ENCODE data around the gene TMEM86B. TPM values are rescaled to one million over a fixed set of nuclear protein-coding genes. Genes with fewer than 3 reads are reported as not detected.

The TMEM86B gene
- total RNA-seq, 1 experiment from 2014 or later, result 18.4 TPM

DNA sequence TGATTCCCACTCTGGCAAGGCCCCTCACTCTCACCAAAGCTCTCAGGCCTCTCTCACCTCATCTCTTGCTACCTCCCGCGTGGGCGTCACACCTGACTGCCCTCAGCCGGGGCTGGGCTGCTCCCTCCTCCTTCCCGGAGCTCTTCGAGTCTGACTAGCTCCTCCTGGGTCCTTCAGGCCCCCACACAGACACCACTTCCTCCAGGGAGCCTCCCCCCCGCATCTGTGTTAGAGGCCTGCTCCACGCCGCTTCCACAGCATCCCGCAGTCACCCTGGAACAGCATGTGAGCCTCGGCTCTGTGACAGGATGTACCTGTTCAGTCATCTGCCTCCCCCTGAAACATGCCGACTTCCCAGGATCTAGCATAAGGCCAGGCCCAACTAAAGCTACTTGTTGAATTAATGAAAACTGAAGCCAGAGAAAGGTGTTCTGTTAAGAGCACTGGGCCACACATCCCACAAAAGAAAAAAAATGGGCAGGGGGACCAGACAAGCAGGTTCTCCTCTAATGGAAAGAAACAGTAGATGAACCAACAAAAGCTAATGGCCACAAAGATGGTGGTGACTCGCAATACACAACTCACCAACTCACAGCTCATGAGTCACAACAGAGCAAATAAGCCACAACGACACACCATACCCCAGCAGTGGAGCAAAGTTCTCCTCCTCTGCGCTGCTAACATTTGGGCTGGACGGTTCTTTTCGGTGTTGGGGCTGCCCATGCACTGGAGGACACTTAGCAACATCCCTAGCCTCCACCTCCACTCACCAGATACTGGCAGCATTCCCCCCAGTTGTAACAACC is 27.3 kb upstream of the TMEM86B start:
- no peak for TF ChIP-seq EZH2 (IDR thresholded peaks at IDR 0.05; ENCODE audit: low read depth)
- TF ChIP-seq, protein P1, sequence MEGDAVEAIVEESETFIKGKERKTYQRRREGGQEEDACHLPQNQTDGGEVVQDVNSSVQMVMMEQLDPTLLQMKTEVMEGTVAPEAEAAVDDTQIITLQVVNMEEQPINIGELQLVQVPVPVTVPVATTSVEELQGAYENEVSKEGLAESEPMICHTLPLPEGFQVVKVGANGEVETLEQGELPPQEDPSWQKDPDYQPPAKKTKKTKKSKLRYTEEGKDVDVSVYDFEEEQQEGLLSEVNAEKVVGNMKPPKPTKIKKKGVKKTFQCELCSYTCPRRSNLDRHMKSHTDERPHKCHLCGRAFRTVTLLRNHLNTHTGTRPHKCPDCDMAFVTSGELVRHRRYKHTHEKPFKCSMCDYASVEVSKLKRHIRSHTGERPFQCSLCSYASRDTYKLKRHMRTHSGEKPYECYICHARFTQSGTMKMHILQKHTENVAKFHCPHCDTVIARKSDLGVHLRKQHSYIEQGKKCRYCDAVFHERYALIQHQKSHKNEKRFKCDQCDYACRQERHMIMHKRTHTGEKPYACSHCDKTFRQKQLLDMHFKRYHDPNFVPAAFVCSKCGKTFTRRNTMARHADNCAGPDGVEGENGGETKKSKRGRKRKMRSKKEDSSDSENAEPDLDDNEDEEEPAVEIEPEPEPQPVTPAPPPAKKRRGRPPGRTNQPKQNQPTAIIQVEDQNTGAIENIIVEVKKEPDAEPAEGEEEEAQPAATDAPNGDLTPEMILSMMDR (conservative IDR thresholded peaks at IDR 0.05), result no peak
- peaks cover 55% of the 10 kb centered on the region for H3K4me1 ChIP-seq (replicated peaks; ENCODE audit: insufficient read depth)
- peak overlapping the region; percentile 58 for H3K27ac ChIP-seq
- peak overlapping the region; percentile 97 for H3K4me2 ChIP-seq
- ChIA-PET CTCF (interaction anchor here (0.6 kb wide), 2 partner anchors 83 to 852 kb away, joined by 3 to 12 read pairs; no protein-coding TSS in a partner anchor), POLR2A (ENCODE audit: unreplicated experiment) (interaction anchor here (0.5 to 1.5 kb wide), 2 partner anchors 89 to 152 kb away, joined by 4 to 7 read pairs; partner anchors contain the start of gene UBE2S)
- H3K4me3 ChIP-seq, result peak overlapping the region; percentile 77
- no peaks in the 10 kb centered on the region for H3K36me3 ChIP-seq (ENCODE audit: low read depth)
- H3K9me3 ChIP-seq (ENCODE audit: insufficient read depth, low read depth), result no peaks in the 10 kb centered on the region
- DNase-seq, result peak in 1 of 2 experiments; percentile 86
- peaks cover 45% of the 10 kb centered on the region for H3F3A ChIP-seq (ENCODE audit: insufficient read depth, low read depth)
- no TSS peak for BruUV-seq (replicated peaks)
- no peaks in the 10 kb centered on the region for H3K27me3 ChIP-seq (ENCODE audit: insufficient read depth, low read depth)
- no peak overlapping the region for H2AFZ ChIP-seq
- peaks cover 78% of the 10 kb centered on the region for H3K79me2 ChIP-seq (ENCODE audit: low read depth)
- intact Hi-C loops (cut with micrococcal nuclease; ENCODE audit: unreplicated experiment), result no loop called here
- H3K9me2 ChIP-seq (ENCODE audit: insufficient read depth), result no peaks in the 10 kb centered on the region
- H4K20me1 ChIP-seq (ENCODE audit: insufficient read depth), result peaks cover 71% of the 10 kb centered on the region

DNA sequence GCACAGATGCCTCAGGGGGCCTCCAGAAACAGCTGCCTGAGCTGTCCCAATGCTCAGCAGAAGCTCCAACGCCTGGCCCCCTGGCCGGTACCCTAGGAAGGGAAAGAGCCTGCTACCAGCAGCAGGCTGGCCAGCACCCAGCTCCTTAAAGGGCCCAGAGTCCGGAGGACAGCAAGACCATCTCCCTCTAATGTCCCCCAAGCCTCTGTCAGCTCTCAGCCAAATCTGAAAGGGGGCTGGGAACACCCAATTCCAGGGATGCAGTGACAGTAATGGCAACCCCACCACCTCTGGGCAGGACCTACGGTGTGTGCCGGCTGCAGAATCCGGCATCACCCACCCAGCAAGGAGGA is 26.0 kb upstream of the TMEM86B start:
- TF ChIP-seq, protein P1 (conservative IDR thresholded peaks at IDR 0.05), result no peak
- no peak for TF ChIP-seq EZH2 (IDR thresholded peaks at IDR 0.05; ENCODE audit: low read depth)
- Histone ChIP-seq H3K9me3 (ENCODE audit: insufficient read depth, low read depth) (no peaks in the 10 kb centered on the region), H3F3A (ENCODE audit: insufficient read depth, low read depth) (peaks cover 34% of the 10 kb centered on the region), H4K20me1 (ENCODE audit: insufficient read depth) (peaks cover 83% of the 10 kb centered on the region), H3K27ac (no peak overlapping the region), H3K27me3 (ENCODE audit: insufficient read depth, low read depth) (no peaks in the 10 kb centered on the region), H3K9me2 (ENCODE audit: insufficient read depth) (no peaks in the 10 kb centered on the region), H3K4me3 (no peak overlapping the region), H3K79me2 (ENCODE audit: low read depth) (peaks cover 91% of the 10 kb centered on the region), H3K4me1 (replicated peaks; ENCODE audit: insufficient read depth) (peaks cover 47% of the 10 kb centered on the region), H3K36me3 (ENCODE audit: low read depth) (no peaks in the 10 kb centered on the region), H3K4me2 (no peak overlapping the region), H2AFZ (no peak overlapping the region)
- CTCF ChIA-PET, result interaction anchor here (0.6 kb wide), 1 partner anchor 92 kb away, joined by 8 read pairs; no protein-coding TSS in a partner anchor
- no TSS peak for BruUV-seq (replicated peaks)
- POLR2A ChIA-PET (ENCODE audit: unreplicated experiment), result no interaction called here
- no peak for DNase-seq
- intact Hi-C loops (cut with micrococcal nuclease; ENCODE audit: unreplicated experiment), result no loop called here

DNA sequence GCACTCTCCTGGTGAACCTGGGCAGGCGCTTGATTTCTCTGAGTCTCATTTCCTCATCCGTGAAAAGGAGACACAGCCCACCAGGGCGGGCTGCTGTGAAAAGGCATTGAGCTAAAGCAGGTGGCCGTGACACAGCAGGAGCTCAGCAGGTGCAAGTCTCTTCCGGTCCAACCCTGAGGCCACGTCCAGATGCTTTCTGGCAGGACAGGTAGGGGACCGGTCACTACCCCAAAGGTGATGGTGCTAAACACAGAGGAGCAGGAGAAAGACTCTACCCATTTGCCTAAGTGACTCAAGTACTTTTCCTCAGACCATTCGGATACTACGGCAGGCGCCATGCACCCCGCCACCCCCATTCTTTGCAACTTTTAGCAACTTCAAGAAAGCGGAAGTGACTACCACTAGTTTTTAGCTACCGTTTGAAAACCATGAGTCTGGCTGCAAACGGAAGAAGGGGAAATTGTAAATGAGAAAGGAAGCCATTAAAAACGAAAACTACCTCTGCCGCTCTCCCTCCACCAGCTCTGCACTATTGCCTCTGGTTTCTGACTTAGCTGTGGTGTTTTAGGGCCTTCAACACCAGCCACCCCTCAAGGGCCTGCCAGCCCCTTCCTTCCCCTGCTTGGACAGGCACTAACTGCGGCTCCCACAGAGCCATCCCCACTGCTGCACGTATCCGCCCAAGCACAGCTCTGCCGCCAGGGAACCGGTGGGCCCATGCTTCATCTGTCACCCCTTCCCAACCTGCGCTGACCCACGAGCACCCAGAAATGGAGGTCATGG is 25.5 kb upstream of the TMEM86B start:
- Histone ChIP-seq H3K4me2 (no peak overlapping the region), H3K9me2 (ENCODE audit: insufficient read depth) (no peaks in the 10 kb centered on the region), H3K79me2 (ENCODE audit: low read depth) (peaks cover 96% of the 10 kb centered on the region), H4K20me1 (ENCODE audit: insufficient read depth) (peaks cover 89% of the 10 kb centered on the region), H3K36me3 (ENCODE audit: low read depth) (no peaks in the 10 kb centered on the region), H3K9me3 (ENCODE audit: insufficient read depth, low read depth) (no peaks in the 10 kb centered on the region), H3K27ac (no peak overlapping the region), H3F3A (ENCODE audit: insufficient read depth, low read depth) (peaks cover 31% of the 10 kb centered on the region), H3K27me3 (ENCODE audit: insufficient read depth, low read depth) (no peaks in the 10 kb centered on the region), H2AFZ (no peak overlapping the region), H3K4me1 (replicated peaks; ENCODE audit: insufficient read depth) (peaks cover 52% of the 10 kb centered on the region), H3K4me3 (no peak overlapping the region)
- no TSS peak for BruUV-seq (replicated peaks)
- ChIA-PET CTCF (interaction anchor here (0.6 kb wide), 1 partner anchor 91 kb away, joined by 8 read pairs; no protein-coding TSS in a partner anchor), POLR2A (ENCODE audit: unreplicated experiment) (no interaction called here)
- no peak for TF ChIP-seq EZH2 (IDR thresholded peaks at IDR 0.05; ENCODE audit: low read depth)
- TF ChIP-seq, protein P1 (conservative IDR thresholded peaks at IDR 0.05), result no peak
- intact Hi-C loops (cut with micrococcal nuclease; ENCODE audit: unreplicated experiment), result no loop called here
- DNase-seq, result no peak

Data from PC-9 (cell line).